GM21528 (cell line): Measurements from ENCODE around the gene CCL18.
"Not testable (repeated sequence)": the region's sequence is repeated elsewhere in the genome, so short reads cannot be mapped to it uniquely, and the experiment has no call there.

Source experiments
- ATAC-seq: cut with Tn5 transposase; IDR thresholded peaks from one replicate; pipeline ENCODE4 v1.9.1; 2021; ENCODE audit warnings: mild to moderate bottlenecking, moderate library complexity; ENCODE audit not compliant: unreplicated experiment, low FRiP score

The CCL18 gene

DNA sequence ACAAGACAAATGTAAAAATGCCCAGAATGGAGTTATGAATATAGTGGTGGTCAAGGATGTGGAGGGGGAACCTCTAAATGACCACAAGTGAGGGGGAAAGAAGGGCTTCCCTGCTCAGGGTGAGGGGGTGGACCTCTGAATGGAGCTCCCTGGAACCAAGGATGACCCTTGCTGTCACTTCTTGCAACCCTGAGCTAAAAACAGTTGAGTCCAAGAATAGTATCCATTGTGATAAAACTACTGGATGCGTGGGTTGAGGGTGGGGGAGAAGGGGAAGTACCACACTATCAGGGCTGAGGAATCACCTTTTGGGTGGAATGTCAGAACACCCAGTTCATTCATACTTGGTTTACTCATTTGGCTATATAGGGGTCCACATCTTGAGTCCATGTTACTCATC is 34.9 kb downstream of the CCL18 start:
- not testable (repeated sequence) for ATAC-seq

DNA sequence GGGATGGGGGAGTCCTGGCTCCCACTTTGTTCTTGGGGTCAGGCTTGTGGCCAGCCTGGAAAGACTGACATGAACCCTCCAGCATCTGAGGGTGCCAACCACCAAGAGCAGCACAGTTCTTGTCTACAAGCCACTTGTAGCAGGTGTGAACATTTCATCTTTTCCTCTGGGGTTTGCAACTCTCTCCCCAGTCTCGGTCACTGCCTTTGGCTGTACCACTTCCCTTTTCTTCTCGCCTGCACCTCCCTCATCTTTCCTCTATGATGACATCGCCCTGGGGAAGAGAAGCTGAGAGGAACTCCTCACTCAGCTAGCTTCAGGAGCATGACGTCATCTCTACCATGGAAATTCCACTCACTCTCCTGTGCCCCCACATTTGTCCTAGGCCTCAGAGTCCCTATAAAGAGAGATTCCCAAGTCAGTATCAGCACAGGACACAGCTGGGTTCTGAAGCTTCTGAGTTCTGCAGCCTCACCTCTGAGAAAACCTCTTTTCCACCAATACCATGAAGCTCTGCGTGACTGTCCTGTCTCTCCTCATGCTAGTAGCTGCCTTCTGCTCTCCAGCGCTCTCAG is 39.4 kb downstream of the CCL18 start, which contains the start of gene CCL4:
Gene CCL4 (plus strand): TSS at position 427 of the 575 bp plus-strand sequence. CDS start 79 bp downstream, at position 506.
- peak; percentile 71 for ATAC-seq

DNA sequence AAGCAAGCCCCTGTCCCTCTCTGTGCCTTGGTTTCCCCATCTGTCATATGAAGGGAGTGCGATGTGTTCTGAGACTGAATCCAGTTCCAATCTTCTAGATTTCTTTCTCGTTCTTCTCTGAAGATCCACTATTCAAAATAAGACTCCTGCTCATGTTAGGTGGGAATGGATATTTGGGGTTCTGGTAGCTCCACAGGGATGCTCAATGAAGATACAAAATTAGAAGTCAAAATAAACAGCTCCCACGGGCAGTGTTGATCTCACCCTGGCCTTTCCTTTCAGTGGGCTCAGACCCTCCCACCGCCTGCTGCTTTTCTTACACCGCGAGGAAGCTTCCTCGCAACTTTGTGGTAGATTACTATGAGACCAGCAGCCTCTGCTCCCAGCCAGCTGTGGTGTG is 40.2 kb downstream of the CCL18 start:
- ATAC-seq = not testable (repeated sequence)

DNA sequence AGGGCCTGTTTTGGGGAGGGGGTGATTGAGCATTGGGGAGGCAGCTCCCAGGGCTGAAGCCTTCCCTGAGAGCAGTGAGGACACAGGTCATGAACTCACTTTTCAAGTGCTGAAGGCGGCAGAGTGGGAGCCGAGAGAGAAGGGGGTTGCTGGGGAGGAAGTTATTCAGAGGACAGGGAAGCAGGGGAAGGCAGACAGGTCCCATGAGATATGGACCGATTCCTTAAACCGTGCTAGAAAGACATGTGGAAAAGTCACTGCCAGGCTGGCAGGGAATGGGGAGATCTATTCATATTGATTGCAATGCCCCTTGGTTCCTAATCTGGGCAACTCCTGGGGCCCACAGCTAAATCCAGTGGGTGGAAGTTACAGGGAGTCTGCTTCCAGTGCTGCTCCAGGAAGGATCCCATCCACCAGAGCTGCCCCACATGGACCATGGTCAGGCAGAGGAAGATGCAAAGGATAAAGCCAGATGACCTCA is 40.7 kb downstream of the CCL18 start:
- no peak for ATAC-seq

DNA sequence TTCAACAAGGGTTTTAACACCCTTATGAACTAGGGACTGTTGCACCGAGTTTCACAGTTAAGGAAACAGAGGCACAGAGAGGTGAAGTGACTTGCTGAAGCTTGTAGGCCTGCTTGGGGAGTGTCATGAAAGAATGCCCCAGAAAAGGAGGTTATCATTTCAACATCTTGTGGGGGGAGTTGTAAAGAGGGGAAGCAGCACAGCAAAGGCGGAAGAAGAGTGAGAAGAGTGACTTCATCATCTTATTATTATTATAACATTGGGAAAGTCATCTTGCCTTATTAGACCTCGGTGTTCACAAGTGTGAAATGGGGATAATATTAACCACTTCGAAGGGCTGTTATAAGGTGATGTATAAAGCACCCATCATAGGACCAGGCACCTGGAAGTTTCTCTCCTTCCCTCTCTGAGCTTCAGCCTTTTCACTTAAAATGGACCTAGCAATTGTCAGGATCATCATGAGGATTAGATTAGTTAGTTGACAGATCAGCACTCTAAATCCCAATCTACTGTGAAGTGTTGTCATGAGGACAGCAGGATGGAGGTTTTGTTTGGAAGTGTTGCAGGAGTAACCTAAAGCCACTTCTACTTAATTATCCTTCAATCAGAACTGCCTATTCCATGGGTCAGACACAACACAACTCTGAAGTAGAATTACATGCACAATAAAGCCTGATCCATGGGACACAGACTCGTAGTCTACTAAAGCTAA is 41.9 kb downstream of the CCL18 start:
- ATAC-seq = no peak

DNA sequence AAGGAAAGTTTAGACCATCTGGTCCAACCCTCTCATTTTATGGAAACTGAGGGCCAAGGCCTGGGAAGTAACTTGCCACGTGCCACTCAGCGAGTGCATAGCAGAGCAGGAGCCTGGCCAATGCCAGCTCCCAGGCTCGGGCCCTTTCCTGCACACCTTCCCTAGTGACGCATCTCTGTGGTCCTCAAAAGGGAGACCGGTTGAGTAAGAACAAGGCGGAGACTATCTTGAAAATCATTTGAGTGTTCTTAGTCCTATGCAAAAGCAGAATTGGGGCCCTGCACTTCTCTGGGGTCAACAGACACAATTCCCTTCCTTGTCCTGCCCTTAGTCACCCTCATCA is 42.4 kb downstream of the CCL18 start:
- ATAC-seq = no peak

DNA sequence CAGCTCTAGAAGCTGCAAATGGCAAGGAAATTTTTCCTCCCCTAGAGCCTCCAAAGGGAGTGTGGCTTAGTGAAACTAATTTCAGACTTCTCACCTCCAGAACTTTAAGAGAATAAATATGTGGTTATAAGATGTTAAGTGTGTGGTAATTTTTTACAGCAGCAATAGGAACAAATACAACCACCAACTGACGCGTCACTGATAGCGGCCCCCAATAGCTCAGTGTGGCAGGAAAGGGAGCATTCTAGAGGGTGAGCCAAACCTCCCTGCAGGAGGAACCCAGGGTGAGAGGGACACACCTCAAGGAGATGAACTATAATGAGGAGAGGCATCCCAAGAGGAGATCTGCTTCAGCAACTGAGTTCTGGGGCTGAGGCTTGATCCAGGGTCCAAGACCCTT is 43.6 kb downstream of the CCL18 start:
- no peak for ATAC-seq

DNA sequence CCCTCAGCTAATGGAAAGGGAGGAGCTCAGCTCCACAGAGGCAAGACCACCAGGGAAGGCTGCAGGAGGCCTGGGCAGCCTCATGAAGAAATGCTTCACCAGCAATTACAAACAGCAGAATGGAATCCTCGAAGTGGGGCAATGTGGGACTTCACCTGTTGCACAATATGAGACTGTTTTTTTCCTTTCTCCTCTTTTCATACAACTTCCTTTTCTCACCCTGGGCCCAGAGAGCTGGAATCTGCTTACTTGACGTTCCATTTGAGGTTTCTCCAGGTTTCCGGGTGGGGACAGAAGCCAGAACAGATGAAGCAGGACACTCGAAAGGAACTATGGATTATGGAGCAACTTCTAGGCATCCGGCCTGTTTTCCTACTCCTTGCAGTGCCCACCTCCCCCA is 44.2 kb downstream of the CCL18 start:
- ATAC-seq = not testable (repeated sequence)

DNA sequence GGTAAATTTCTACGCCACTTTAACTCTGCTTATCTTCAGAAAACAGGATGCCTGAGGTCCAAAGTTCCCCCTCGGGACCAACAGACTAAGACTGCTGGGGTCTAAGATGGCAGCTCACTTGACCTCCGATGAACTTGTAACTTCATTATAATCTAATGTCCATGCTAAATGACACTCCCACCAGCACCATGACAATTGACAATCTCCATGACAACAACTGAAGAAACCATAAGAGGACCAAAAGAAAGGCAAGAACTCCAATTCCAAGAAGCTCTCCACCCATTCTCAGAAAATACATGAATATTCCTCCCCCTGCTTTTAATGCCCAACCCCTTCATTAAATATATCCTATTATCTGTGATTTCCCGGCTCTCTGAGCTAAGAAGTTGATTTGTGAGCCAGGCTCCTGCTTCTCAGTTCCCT is 47.0 kb downstream of the CCL18 start:
- ATAC-seq = no peak

DNA sequence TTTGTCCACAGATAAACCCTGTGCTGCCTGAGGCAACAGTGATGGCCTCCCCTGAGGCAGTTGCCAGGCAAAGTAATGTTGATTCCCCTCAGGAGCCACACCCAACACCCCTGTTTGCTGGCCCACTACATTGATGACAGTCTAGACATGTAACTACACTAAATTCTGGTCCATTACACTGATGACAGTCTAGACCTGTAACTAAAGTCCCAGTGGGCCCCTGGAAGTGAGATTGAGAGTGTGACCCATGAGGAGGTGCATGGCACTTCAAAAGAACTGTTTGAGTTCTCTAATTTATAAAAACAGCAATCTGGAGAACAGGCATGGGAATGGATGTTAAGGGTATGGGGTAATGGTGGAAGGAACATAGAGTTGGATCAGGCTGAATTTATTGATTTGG is 48.5 kb downstream of the CCL18 start:
- no peak for ATAC-seq

DNA sequence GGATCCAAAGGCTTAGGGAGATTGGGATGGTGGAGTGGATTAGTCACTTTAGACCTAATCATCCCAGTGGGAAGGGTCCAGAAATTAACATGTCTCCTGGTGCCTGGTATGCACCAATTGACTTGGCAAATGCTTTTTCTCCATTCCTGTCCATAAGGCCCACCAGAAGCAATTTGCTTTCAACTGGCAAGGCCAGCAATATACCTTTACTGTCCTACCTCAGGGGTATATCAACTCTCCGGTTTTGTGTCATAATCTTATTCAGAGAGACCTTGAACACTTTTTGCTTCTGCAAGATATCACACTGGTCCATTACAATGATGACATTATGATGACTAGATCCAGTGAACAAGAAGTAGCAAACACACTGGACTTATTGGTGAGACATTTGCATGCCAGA is 49.1 kb downstream of the CCL18 start:
- ATAC-seq = not testable (repeated sequence)

DNA sequence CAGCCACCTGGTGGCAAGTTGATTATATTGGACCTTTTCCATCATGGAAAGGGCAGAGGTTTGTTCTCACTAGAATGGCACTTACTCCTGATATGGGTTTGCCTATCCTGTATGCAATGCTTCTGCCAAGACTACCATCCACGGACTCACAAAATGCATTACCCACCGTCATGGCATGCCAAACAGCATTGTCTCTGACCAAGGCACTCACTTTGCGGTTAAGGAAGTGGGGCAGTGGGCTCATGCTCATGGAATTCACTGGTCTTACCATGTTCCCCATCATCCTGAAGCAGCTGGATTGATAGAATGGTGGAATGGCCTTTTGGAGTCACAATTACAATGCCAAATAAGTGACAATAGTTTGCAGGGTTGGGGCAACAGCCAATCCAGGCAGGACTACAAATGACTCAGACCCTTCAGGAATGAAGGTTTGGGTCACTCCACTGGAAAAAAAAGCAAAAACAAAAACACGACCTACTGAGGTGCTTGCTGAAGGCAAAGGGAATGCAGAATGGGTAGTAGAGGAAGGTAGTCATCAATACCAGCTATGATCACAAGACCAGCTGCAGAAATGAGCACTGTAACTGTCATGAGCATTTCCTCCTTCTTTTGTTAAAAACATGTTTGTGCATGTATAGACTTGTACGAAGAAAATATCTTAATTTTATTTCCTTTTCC is 51.0 kb downstream of the CCL18 start:
- ATAC-seq = not testable (repeated sequence)

DNA sequence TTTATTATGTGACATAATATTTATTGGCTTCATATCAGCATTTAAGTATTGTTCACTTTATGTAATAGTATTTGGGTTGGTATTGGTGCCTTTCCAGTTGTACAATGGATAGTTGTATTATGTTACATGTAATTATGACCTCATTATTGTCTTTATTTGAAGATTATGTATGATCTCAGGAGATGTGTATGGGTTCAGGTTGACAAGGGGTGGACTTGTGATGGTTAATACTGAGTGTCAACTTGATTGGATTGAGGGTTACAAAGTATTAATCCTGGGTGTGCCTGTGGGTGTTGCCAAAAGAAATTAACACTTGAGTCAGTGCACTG is 51.5 kb downstream of the CCL18 start:
- ATAC-seq = not testable (repeated sequence)

DNA sequence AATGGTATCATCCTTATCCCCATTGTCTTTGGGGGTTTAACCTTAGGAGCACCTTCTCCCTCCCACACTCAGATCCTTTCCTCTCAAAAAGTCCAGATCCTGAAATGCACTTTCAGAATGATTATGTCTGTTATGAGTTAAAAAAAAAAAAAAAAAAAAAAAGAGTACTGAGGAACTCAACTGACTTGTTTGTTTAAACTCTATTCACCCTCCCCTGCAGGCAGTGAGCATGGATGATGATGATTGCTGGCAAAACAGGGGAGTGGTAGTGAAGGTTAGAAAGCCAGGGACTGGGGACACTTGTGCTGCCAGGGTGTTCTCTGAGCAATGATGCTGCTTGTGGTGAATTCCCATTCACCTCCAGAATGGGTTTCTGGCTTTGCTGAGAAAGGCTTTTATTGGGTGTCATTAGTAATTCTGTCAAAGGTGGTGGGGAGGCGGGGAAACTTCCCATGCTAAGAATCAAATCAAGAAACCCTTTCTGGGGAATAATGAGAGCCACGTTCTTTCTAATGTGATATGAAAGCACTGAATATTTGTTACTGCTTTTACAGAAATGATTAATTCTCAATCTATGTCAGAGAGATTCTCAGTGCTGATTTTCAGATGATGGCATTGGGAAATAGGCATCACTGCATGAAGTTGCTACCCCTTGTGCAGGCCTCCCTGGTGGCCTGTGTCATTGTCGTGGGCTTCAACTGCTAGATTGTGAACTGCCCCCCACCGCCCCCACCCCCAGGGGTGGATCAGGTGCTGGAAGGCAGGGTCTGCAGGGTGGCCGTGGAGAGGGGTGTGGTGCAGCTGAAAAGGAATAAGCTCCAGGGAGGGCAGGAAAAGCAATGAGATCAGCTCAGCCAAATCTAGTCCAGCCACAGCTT is 53.7 kb downstream of the CCL18 start:
- ATAC-seq = no peak

DNA sequence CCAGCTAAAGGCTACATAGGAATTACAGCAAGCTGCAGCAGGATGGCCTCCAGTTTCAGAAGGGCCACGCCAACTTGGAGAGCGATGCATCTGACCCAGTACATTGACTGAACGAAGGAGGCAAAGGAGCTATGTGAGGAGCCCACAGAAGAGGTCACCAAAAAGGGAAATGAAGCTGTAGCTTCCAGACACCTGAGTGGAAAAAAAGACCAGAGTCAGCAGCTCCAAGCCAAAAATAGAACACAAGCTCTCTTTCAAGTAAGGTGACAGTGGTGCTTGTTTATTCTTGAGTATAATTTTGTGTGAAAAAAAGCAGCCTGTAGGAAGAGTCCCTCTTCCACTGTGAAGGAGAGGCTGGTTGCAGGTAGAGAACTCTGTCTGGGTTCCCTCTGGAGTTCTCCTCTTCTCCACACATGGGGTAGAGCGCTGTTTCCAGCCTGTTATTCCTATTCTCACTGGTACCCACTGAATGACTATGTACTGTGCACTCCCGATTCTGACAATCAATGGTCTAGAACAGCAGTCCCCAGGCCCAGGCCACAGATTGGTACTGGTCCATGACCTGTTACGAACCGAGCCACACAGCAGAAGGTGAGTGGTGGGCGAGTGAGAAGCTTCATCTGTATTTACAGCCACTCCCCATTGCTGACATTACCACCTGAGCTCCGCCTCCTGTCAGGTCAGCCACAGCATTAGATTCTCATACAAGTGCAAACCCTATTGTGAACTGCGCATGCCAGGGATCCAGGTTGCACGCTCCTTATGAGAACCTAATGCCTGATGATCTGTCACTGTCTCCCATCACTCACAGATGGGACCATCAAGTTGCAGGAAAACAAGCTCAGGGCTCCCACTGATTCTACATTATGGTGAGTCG is 54.6 kb downstream of the CCL18 start:
- no peak for ATAC-seq

DNA sequence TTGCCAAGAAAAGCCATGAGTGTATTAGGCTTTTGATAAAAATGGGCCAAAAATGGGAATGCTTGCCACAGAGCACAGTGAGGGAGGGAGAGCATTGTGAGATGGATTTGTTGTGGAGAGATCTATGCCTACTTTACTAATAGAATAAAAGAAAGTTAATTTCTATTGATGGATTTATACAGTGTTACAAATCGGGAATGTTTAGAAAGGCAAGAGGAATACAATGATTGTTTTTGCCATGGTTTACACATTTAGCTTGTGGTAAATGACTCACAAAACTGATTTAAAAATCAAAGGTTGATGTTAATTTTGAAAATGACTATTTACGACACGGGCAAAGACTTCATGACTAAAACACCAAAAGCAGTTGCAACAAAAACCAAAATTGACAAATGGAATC is 56.1 kb downstream of the CCL18 start:
- no peak for ATAC-seq

DNA sequence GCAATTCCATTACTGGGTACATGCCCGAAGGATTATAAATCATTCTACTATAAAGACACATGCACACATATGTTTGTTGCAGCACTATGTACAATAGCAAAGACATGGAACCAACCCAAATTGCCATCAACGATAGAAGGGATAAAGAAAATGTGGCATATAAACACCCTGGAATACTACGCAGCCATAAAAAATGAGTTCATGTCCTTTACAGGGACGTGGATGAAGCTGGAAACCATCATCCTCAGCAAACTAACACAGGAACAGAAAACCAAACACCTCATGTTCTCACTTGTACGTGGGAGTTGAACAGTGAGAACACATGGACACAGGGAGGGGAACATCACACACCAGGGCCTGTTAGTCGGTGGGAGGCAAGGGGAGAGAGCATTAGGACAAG is 57.0 kb downstream of the CCL18 start:
- ATAC-seq = not testable (repeated sequence)
